NOMO-1 (cell line): ENCODE measurements around the gene HOXA9.

Experiments used
- DNase-seq, 2 experiments: peaks; one replicate each; lab custom pipeline; 2025; ENCODE audit not compliant: unreplicated experiment in 2 of 2; lab: John Stamatoyannopoulos, UW

Gene HOXA9

DNA sequence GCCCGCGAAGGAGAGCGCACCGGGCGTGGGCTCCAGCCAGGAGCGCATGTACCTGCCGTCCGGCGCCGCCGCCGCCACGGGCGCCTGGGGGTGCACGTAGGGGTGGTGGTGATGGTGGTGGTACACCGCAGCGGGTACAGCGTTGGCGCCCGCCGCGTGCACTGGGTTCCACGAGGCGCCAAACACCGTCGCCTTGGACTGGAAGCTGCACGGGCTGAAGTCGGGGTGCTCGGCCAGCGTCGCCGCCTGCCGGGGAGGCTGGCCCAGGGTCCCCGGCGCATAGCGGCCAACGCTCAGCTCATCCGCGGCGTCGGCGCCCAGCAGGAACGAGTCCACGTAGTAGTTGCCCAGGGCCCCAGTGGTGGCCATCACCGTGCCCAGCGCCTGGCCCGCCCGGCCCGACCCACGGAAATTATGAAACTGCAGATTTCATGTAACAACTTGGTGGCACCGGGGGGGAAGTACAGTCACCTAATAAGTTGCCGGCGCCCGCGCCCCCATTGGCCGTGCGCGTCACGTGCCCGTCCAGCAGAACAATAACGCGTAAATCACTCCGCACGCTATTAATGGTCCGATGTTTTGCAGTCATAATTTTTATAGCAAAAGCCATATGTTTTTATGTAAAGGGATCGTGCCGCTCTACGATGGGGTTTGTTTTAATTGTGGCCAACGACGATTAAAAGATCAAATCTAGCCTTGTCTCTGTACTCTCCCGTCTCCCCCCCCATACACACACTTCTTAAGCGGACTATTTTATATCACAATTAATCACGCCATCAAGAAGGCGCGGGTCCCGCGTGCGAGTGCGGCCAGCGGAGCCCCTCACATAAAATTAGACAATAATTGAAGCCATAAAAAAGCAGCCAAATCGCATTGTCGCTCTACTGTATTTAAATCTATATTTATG is at the start of gene HOXA9:
TSS of gene HOXA9 (minus strand) at position 449 of the 907 bp plus-strand sequence. CDS start at position 369, 80 bp downstream.
- peak; percentile 83 to 87 for DNase-seq

DNA sequence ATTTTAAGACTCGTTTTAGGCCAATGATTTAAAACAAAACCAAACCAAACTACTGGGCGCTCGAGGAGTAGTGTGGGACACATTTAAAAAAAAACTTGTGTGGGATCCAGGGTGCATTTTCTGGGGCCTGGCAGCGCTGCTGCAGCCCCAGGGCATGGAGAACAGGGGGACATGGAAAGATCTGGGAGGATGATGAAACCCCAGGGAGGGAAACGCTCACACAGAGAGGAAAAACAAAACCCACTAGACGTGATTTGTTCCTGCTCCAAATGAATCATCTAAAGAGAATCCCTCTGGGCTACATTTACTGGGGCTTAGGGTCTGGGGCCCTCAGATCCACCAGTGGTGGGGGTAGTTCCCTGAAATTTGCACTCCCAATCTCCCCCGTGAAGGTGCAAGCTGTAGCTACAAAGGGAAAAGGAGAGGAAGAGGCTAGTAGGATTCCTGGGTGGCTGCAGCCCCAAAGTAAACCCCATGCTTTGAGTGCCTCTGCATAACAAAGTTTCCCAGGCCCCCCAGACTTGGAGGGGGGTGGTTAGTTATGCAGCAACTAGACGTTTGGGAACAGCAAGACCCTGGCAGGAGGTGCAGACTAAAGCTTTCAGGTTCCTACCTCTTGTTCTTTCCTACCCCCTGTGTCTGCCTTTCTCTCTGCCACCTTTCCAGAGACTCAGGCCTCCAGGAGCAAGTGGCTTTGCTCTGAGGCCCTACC is 49.1 kb upstream of the HOXA9 start:
- DNase-seq, result no peak

DNA sequence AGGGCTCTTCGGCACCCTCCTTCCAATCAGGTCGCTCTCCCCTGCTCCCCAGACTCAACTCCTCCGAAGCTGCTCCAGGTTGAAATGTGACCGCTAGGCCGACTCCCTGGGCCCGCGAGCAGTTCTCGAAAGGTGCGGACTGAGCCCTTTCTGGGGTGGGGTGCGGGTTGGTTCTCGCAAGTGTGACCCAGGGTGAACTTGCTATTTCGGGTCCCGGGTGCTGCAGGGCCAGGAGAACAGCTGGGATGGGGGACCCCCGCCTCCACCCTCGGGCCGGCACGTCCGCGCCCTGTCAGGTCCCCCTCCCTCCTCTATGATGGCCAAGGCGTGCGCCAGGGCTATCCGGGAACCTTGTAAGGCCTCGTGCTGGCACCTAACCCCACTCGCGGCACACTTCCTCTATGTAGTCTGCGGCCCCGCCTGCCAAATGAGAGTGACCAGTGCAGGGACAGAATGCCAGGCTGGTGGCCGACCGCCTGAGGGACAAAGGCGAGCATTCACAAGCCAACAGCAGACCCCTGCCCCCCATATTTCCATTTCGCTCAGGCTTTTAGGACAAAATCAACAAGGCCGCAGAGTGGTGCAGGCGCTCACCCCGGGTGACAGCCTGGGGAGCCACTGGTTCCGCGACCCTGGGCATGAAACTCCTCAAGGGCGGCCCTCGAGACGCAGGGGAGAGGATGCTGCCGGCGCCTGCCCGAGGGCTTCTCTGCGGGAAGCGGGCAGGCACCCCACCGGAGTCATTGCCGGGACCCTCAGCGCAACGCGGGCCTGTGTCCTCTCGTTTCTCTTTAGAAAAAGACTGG is 48.3 kb upstream of the HOXA9 start:
- DNase-seq, result no peak

DNA sequence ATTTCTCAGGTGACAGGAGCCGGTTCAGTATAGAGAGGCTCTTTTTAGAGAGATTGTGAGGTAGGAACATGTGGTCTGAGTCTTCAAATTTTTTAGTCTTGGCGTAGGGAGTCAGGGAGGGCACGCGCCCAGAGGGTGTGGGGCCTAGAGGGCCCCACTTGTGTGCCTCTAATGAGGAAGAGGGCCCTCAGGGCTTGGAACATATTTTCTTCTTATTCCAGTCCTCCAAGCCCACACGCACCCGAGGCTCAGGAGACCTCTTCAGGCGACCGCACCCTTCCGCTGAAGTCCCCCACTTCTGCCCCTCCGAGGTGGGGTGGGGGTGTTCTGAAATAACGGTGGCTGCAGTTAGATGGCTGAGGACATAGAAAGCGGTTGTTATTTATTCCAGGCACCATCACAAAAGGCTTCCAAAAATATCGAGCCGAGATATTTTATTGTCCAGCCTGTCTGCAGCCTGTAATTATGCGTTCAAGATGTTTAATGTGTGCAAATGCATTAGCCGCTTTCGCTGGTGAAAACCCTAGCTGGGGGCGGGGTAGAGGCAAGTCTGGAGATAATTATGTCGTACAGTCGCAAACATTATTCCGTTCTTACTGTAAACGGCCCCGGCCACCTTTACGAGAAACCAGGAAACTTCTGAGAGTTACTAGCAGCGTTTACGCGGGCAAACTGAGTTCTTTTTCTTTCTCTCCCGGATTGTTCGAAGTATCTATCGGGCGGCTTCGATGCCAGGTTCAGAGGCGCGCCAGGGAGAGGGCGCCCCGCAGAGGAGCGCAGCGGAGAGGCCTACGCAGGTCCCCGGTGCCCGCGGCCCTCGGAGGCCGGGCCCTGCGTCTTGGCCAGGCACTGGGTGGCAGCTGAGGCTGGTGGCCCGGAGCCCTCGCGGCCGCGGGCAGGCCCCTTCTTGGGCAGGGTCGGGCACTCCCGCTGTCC is 47.4 kb upstream of the HOXA9 start:
- no peak for DNase-seq

DNA sequence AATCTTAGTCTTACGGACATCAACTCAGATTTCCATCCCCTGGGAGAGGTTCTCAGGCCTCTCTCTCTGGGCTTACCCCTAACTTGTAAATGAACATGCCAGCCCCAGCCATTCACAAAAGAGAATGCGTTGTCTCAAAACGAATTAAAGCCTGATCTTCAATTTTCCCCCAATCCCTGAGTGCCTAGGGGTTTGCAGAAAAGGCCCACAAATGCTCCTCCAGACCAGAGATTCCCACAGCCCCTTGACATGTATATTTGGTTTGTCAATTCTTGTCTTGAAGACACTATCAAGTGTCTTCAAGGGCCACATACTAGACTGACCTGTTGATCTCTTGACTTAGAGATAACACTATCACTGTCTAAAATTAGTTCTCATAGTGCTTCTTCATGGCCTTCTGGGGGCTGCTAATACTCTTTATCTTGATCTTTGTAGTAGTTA is 46.4 kb upstream of the HOXA9 start:
- DNase-seq, result no peak

DNA sequence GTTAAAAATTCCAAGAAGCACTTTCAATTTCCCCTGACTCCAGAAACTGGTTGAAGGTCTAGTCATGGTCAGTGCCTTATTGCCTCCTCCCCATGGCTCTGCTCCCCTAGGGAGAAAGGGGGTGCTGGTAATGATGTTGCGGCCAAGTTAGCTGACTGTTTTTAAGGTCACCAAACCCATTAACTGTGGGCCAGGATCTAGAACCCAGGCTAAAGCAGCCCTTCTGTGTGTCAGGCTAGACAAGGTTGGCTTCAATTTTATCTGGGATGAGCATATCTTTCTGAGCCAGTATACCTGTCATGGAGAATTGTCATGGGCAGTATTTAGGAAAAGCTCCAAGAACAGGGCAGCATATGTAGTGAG is 45.7 kb upstream of the HOXA9 start:
- DNase-seq, result no peak

DNA sequence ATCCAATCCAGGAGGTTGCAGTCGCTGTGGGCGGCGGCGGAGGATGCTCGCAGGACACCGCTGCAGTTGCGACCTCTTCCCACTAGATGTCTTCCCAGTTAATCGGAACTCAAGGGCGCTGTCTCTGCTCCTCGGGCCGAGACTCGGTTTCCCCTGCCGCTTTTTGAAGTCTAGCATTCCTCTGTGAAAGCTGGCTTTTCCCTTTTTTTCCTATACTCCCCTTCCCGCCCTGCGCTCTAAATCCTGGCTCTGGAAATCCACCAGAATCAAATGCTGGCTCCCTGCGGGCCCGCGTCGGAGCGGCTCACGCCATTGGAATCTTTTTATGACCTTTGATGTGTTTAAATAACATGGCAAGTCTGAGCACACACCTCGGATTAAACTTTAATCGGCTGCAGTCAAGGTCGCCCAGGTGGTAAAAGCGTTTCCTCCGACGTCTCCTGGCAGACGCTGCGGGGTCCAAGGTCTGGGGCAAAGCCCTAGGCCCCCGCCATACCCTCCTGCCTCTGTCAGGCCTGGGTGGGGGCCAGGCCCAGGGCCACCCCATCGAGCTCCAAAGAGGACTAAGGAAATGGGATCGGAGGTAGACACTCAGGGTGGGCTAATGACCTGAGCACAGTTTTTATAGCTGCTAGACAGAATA is 45.2 kb upstream of the HOXA9 start:
- DNase-seq, result peak in 1 of 2 experiments; percentile 23

DNA sequence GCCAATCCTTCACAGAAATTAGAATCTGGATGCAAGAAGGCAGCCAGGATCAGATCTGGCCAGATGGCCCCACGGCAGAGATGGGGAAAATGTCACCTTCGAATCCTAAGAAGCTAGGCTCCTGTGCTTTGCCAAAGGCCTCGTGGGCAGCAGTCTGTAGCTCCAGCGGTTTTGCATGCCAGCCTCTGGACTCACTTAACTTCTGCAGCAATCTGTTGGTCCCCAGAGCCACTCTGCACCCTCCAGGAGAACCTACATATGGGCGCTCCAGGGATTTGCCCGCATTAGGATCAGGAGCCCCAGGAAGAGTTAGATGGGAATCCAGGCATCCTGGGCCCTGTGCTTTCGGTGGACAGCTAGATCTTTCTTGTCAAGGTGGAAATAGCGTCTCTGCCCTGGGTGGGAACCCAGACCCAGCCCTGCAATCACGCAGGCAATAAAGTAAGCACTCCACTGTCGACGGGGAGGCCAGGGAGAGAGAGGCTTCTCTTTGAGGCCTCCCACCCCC is 44.6 kb upstream of the HOXA9 start:
- no peak for DNase-seq

DNA sequence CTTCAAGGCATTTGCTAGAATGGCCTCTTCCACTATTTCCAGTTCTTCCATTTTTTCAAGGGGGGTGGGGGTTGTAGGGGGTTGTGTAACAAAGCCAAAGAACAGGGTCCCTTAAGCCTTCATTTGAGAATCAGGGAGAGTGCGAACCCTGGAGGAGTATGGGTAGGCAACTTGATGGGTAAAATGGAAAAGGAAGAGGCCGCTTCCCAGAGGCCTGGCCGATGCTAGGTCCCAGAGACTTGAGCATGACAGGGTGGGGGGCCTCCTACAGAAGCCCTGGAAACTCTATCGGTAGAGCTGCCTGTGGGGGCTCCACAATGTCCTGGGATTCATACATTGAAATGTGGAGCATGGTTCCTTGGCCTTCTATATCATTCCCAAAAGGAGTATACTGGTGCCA is 43.7 kb upstream of the HOXA9 start:
- DNase-seq, result no peak

DNA sequence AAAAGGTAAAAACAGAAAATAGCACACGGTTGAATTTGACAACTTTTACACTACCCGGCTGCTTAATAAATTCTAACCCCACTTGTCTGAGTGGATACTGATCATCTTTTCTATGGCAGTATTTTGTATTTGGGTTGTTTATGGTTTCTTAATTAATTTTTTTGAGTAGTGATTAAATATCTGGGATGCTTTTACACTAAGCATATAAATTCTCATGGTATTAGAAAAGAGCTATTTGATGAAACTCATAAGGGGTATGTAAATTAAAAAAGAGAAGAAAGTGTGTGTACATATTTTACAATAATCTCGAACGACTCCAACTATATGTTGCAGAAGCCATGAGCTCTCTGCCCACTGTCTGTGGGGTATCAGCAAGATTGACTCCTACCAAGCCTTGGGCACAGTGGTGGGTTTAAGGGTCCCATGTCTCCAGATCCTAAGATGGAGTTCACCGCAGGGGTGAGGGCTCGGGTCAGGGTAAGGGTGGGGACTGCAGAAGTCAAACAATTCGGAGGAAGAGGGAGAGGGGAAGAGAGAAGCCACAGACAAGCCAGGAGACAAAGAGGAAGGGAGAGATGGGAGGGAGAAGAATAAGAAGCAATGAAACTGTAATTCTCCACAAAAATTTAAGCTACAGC is 42.1 kb upstream of the HOXA9 start:
- no peak for DNase-seq

DNA sequence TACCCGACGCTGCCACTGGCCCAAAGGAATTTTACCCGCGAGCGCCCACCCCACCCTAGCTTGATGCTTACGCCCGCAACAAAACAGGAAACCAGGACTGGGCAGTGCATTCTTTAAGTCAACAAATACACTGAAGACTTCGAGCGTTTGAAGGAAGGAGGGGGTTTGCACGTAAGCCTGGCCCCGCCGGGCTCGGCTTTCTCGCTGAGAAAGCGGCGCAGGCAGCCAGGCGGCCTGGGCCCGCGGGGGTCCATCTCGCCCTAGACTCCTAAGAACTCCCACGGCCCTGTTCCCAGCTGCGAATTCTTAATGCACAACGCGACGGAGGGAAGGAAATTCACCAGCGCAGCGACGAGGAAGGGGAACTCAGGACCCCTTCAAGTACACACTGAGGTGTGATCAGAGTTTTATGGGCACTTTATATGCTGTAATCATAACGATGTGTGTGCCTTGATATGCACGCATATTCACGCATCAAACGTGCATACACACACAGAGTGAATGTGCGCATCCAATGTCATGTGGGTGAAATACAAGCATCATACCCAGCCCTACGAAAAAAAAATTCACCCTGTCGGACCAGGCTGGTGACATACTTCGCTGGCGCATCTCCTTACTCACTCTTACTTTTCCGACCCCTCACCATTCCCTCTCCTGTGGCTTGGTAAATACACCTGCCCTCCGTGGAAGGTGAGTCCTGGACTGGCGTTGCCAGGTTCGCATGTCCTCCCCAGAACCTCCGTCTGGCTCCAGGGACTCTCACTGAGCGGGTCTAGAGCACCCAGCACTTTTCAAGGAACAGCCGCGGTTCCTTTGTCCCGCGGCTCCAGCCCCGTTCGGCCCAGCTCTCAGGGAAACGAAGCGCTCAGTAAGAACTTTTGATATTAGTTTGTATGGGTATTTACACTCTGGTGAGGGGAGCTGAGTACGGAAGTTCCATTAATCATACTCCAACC is 40.3 kb upstream of the HOXA9 start:
- no peak for DNase-seq

DNA sequence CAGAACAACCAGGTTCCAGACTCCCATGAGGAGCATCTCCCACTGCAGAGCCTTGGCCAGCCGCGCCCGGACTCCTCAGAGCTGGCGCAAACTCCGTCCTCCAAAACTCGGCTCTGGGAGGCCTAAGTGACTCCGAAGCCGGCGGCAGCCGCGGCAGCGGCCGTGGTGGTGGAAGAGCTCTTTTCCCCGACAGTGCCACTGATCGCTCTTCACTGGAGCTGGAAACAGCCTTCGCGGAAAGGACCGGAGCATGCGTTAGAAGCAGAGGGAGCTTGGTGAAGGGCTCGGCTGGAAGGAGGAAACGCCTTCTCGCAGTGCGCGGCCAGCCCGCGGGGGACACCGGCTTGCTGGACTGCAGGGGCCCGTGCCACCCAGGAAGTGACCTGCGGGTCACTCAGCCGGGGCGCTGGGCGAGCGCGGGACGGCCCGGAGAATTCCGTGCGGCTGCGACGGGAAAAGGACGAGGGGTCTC is 39.5 kb upstream of the HOXA9 start:
- no peak for DNase-seq

DNA sequence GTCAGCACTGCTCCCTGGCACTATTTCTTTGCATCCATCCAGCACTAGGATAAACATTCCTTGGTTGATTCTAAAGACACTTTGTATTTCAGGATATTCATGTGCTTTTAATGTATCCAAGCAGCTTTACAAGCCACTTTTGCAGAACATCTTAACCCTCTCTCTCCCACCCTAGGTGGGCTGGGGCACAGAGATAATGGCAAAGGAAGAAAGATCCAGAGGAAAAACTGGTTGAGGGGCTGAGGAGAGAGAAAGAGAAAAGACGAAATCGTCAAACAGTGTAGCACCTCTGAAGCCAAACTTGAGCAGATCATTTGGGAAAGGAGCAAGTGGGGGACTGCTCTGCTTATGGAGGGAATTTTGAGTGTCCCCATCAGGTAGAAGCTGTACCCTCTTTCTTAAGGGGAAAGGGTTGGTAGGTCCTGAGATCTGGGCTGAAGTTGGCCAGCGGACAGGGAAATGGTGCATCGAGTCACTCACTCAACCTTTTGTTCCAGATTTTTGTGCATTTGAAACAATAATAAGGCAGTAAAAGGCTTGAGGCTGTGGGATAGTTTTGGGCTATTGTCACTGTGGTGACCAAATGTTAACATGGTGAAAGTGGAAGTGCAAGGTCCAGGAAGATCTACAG is 38.7 kb upstream of the HOXA9 start:
- DNase-seq, result no peak

DNA sequence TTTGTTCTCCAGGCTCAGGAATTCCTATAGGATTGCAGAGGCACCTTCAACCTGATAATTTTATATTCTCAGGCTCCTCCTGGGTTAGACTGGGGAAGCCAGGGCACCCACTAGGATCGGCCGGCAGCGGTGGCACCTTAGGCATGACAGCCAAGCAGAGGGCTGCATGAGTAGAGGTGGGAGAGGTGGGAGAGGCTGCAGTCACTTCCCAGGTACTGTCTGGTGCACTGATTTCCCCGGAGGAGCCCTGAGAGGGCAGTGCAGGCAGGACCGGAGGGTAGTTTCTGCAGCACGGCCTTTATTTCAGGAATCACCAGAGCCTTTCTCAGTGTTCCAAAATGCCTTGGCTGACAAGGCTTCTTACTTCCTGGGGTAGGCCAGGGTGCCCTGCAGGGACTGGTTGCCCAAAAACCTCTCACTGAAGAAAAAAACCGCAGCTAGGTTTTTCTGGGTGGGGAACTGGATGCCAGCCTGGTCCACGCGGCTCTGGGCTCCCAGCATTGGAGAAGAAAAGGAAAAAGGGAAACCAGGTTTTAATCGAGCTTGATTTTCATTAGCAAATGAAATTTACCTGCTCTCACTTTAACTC is 38.1 kb upstream of the HOXA9 start:
- DNase-seq, result no peak

DNA sequence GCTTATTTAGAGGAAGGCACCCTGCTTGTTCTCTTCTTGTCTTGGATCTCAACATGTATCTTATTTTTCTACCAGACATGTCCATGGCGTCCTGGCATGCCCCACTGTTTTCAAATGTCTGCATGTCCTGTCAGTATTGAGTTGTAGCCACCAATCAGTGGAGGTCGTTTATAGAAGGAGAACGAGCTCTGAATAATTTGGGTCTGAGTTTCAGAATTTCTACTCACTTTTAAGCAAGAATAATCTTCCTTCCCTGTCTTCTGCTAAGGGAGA is 37.5 kb upstream of the HOXA9 start:
- DNase-seq, result no peak

DNA sequence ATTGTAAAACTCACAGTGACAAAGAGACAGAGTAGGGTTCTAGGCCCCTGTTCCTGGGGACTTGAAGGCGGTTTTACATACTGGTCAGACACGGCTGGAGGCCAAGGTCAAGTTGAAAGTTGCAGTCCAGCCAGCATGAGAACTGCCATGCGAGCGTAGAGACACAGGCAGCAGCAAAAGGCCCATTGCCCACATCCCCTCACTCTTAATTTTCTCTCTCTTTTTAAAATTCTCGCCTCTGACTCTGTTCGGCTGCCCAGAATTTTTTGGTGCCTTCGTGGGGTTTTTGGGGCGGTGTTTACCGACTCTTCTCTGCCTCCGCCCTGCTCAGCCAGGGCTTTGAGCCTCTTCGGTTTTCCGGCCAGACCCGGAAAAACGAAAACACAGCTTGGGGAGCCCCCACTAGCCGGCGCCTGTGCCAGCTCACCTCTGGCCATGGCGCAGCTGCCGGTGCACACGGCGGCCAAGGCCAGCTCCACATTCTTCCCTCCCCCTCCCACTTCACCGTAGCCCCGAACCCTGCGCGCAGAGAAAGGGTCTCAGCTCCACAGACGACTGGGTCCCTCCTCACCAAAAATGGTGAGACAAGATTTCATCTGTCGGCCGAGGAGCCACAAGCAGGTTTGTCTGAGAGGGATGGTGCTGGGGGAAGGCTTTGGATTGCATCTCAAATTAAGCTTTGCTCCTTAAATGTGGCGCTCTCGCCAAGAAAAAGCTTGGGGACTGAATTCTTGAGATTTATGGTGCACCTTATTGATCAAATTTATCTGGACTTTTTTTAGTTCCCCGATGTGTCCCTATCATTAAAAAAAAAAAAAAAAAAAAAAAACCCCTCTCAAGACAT is 36.9 kb upstream of the HOXA9 start:
- no peak for DNase-seq
